ENCODE data around the gene ESRRB.

ESRRB gene

GRCh38 chr14:76538648-76539008 is 162.7 kb downstream of the ESRRB start:
- no peak overlapping the region for H3K27ac Mint-ChIP-seq

GRCh38 chr14:76539130-76539529 is 163.2 kb downstream of the ESRRB start:
- no peak overlapping the region for H3K27ac Mint-ChIP-seq
- no peaks in the 10 kb centered on the region for H3K36me3 Mint-ChIP-seq

More at GRCh38 chr14:76538648-76539008, 162.7 kb downstream of the ESRRB start:
- Mint-ChIP-seq H3K36me3 (no peaks in the 10 kb centered on the region), H3K4me1 (ENCODE audit: low read depth) (peaks cover 3% of the 10 kb centered on the region), H3K27me3 (peaks cover 6% of the 10 kb centered on the region), H3K9me3 (ENCODE audit: low read depth) (no peaks in the 10 kb centered on the region), H3K4me3 (no peak overlapping the region)

GRCh38 chr14:76541594-76542219 is 165.8 kb downstream of the ESRRB start:
- peaks cover 6% of the 10 kb centered on the region for H3K27me3 Mint-ChIP-seq
- H3K27ac Mint-ChIP-seq = no peak overlapping the region
- peaks cover 3% of the 10 kb centered on the region for H3K4me1 Mint-ChIP-seq (ENCODE audit: low read depth)

More at GRCh38 chr14:76539130-76539529, 163.2 kb downstream of the ESRRB start:
- Mint-ChIP-seq H3K4me3 (no peak overlapping the region), H3K4me1 (ENCODE audit: low read depth) (peaks cover 3% of the 10 kb centered on the region), H3K9me3 (ENCODE audit: low read depth) (no peaks in the 10 kb centered on the region), H3K27me3 (peaks cover 6% of the 10 kb centered on the region)

GRCh38 chr14:76546426-76547221 is 170.7 kb downstream of the ESRRB start:
- Mint-ChIP-seq H3K27me3 (no peaks in the 10 kb centered on the region), H3K4me3 (no peak overlapping the region), H3K36me3 (no peaks in the 10 kb centered on the region), H3K4me1 (ENCODE audit: low read depth) (peaks cover 2% of the 10 kb centered on the region), H3K9me3 (ENCODE audit: low read depth) (no peaks in the 10 kb centered on the region), H3K27ac (no peak overlapping the region)

More at GRCh38 chr14:76541594-76542219, 165.8 kb downstream of the ESRRB start:
- Mint-ChIP-seq H3K4me3 (no peak overlapping the region), H3K36me3 (no peaks in the 10 kb centered on the region), H3K9me3 (ENCODE audit: low read depth) (no peaks in the 10 kb centered on the region)

GRCh38 chr14:76547831-76548230 is 171.9 kb downstream of the ESRRB start:
- no peak overlapping the region for H3K27ac Mint-ChIP-seq
- H3K27me3 Mint-ChIP-seq = peaks cover under 1% of the 10 kb centered on the region
- H3K9me3 Mint-ChIP-seq (ENCODE audit: low read depth) = no peaks in the 10 kb centered on the region
- H3K4me1 Mint-ChIP-seq (ENCODE audit: low read depth) = no peaks in the 10 kb centered on the region
- no peaks in the 10 kb centered on the region for H3K36me3 Mint-ChIP-seq
- H3K4me3 Mint-ChIP-seq = no peak overlapping the region

GRCh38 chr14:76550534-76550933 is 174.6 kb downstream of the ESRRB start:
- Mint-ChIP-seq H3K9me3 (ENCODE audit: low read depth) (no peaks in the 10 kb centered on the region), H3K27me3 (peaks cover 2% of the 10 kb centered on the region), H3K4me1 (ENCODE audit: low read depth) (no peaks in the 10 kb centered on the region), H3K27ac (no peak overlapping the region), H3K4me3 (no peak overlapping the region), H3K36me3 (no peaks in the 10 kb centered on the region)

GRCh38 chr14:76551116-76551515 is 175.2 kb downstream of the ESRRB start:
- Mint-ChIP-seq H3K36me3 (no peaks in the 10 kb centered on the region), H3K27me3 (peaks cover 2% of the 10 kb centered on the region), H3K4me3 (no peak overlapping the region), H3K9me3 (ENCODE audit: low read depth) (no peaks in the 10 kb centered on the region), H3K27ac (no peak overlapping the region), H3K4me1 (ENCODE audit: low read depth) (no peaks in the 10 kb centered on the region)

Measured in activated naive CD8-positive, alpha-beta T cell (primary cell).